IPS-NIHi7 (cell line): ENCODE results near the gene BPIFB6.

Experiments used
- DNase-seq: peaks from one replicate; pipeline ENCODE4 v3.0.0; 2012; ENCODE audit warnings: mixed read lengths; ENCODE audit errors: extremely low spot score

Gene BPIFB6

DNA sequence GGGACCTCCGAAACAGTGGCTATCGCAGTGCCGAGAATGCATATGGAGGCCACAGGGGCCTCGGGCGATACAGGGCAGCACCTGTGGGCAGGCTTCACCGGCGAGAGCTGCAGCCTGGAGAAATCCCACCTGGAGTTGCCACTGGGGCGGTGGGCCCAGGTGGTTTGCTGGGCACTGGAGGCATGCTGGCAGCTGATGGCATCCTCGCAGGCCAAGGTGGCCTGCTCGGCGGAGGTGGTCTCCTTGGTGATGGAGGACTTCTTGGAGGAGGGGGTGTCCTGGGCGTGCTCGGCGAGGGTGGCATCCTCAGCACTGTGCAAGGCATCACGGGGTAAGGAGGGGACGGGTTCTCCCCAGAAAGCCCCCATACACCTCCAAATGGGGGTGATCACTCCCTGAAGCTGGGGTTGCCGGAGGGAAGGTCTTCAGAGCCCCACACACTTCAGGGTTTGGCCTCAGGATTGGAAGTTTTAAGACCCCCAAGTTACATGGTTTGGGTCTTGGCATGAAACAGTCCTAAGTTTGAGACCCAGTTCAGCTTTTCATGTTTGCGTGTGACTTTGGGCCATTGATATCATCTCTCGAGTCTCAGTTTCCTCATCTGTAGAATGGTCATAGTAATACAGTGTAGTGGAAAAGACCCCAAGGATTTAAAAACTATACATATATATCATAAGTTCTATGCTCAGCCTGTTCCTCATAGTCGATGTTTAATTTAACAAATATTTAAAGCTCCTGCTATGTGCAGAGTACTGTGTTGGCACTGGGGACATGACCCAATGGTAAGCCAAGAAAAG is 52.3 kb downstream of the BPIFB6 start:
- DNase-seq, result no peak

DNA sequence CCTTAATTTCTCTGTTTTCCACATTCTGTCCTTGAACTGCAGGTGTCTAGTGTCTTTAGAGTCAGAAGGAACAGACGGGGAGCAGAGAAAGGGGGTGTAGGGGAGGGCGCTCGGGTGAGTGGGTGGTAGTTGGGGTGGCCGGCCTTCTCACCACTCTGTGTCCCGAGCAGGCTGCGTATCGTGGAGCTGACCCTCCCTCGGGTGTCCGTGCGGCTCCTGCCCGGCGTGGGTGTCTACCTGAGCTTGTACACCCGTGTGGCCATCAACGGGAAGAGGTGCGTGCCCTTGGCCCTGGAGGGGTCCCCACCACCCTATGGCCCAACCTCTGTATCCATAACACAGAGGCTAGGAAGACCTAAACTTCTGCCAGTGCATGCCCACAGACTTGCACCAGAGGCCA is 53.3 kb downstream of the BPIFB6 start:
- DNase-seq, result no peak

DNA sequence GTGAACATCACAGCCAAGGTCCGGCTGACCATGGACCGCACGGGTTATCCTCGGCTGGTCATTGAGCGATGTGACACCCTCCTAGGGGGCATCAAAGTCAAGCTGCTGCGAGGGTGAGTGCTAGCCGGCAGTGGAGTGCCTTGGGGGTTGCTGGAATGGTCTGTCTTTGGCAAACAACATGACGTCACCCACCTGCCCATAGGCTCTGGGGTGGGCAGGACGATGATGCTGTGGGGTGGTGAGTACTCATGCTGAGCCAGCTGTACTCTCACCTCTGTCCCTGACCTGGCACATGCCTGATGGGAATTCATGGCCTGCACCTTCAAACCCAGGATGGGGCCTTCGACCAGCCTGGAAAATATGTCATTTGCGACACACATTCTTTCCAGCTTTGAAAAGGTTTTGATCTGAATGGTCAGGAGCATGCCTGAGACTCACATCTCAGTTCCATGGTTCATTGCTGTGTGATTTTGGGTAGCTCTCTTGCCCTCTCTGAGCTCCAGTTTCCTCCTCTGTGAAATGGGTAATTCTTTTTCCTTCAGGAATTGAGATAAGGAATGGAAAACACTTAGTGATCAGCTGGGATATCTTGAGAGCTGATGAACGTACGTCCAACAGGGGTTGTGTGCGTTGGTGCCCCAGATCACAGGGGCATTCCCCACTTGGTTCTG is 54.7 kb downstream of the BPIFB6 start:
- DNase-seq, result no peak

DNA sequence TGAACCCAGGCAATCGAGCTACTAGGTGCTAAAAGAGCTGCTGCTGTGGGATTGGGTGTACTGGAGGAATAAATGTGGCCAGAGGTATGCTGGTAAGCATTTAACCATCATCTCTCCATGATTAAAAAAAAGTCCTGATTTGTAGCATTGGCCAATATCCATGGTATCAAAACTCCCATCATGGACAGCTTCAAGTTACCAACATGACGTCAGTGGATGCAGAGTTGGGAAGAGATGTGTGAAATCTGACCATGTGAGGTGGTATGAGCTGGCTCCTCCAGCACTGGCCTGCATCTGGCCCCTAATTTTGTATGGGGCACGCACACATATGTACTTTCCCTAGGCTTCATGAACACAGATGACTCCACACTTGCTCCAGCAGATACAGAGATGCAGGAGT is 59.7 kb downstream of the BPIFB6 start:
- no peak for DNase-seq

DNA sequence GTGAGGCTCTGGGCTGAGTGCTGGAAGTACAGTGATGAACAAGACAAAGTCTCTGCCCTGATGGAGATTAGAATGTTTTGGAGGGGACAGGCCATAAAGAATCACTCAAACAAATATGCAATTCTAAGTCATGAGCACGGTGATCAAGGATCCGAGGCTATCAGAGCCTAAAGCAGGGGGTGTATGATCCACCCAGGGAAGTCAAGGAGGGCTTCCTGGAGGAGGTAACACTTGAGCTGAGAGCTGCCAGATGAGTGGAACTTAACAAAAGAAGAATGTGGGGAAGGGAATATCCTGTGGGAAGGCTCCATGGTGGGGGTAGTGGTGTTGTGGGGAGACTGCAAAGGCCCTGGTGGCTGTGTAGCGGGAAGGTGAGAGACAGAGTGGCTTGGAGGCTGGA is 60.2 kb downstream of the BPIFB6 start:
- no peak for DNase-seq

DNA sequence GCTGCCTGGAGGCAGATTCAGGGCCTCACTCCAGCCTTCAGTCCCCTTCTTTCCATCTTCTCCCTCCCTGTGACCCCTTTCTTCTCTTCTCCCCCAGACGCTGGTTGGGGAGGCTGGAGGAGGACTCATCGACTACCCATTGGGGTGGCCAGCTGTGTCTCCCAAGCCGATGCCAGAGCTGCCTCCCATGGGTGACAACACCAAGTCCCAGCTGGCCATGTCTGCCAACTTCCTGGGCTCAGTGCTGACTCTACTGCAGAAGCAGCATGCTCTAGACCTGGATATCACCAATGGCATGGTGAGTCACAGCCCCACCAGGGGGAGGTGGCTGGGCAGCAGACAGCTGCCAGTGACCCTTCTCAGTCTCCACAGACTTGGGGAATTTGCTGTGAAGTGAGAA is 60.9 kb downstream of the BPIFB6 start:
- no peak for DNase-seq

DNA sequence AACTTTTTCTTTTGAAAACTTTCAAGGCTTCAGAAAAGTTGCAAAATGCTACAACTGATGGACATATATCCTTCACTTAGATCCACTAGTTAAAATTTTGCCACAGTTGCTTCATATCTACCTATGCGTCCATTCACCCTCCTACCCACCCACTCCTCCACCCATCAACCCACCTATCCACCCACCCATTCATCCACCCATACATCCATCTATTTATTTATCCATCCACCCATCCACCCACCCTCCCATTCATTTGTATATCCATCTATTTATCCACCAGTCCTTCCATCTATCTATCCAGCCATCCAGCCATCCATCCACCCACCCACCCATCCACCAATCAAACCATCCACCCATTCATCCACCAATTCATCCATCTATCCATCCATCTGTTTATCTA is 61.6 kb downstream of the BPIFB6 start:
- DNase-seq, result no peak

DNA sequence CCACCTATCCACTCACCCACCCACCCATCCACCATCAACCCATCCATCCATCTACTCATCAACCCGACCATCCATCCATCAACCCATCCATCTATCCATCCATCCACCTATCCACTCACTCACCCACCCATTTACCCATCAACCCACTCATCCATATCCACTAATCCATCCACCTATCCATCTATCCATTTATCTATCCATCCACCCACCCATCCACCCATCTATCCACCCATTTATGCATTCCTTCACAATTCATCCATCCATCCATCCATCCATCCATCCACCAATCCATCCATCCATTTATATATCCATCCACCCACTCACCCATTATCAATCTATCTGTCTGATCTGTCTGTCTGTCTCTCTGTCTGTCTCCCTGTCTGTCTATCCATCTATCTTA is 62.1 kb downstream of the BPIFB6 start:
- DNase-seq, result no peak
